DMS79 treated with DMSO at 0.1 percent for 48 hours (cell line): ENCODE data around the gene DDX23.
"Not testable (repeated sequence)": the region's sequence is repeated elsewhere in the genome, so short reads cannot be mapped to it uniquely, and the experiment has no call there.

Experiments
- DNase-seq: peaks from one replicate; lab custom pipeline; 2025; lab: John Stamatoyannopoulos, UW

The DDX23 gene

GRCh38 chr12:48851883-48852733 is at the start of gene DDX23:
DDX23 (minus strand) TSS chr12:48852163; CDS start chr12:48845782, 6,381 bp downstream.
- DNase-seq: peak; percentile 96

- no peak for DNase-seq
Measured at GRCh38 chr12:48901278-48901677, 49.3 kb upstream of the DDX23 start.

GRCh38 chr12:48899651-48900050 is 47.7 kb upstream of the DDX23 start:
- DNase-seq: no peak

- DNase-seq: no peak
Measured at GRCh38 chr12:48894271-48894670, 42.3 kb upstream of the DDX23 start.

- peak; percentile 76 for DNase-seq
Measured at GRCh38 chr12:48890657-48891418, 38.9 kb upstream of the DDX23 start.

GRCh38 chr12:48889679-48890078 is 37.7 kb upstream of the DDX23 start:
- DNase-seq: no peak

- no peak for DNase-seq
Measured at GRCh38 chr12:48883305-48884161, 31.6 kb upstream of the DDX23 start.

- DNase-seq: no peak
Measured at GRCh38 chr12:48882972-48883304, 31.0 kb upstream of the DDX23 start.

- DNase-seq: no peak
Measured at GRCh38 chr12:48882315-48882687, 30.3 kb upstream of the DDX23 start.

- DNase-seq: no peak
Measured at GRCh38 chr12:48881686-48882314, 29.8 kb upstream of the DDX23 start.

- DNase-seq: no peak
Measured at GRCh38 chr12:48880647-48881046, 28.7 kb upstream of the DDX23 start.

GRCh38 chr12:48878548-48878947 is 26.6 kb upstream of the DDX23 start:
- DNase-seq: no peak

GRCh38 chr12:48875944-48876515 is 24.1 kb upstream of the DDX23 start:
- no peak for DNase-seq

- not testable (repeated sequence) for DNase-seq
Measured at GRCh38 chr12:48873534-48873933, 21.6 kb upstream of the DDX23 start.

GRCh38 chr12:48873096-48873495 is 21.1 kb upstream of the DDX23 start:
- DNase-seq: no peak

- DNase-seq: no peak
Measured at GRCh38 chr12:48869191-48869590, 17.2 kb upstream of the DDX23 start.

GRCh38 chr12:48868451-48868850 is 16.5 kb upstream of the DDX23 start:
- DNase-seq: no peak

GRCh38 chr12:48866052-48866711 is 14.2 kb upstream of the DDX23 start:
- DNase-seq: no peak

GRCh38 chr12:48865281-48866051 is 13.5 kb upstream of the DDX23 start, which contains the start of gene RND1:
RND1 (minus strand) TSS chr12:48865870; CDS start chr12:48865767, 103 bp downstream.
- peak; percentile 96 for DNase-seq

- DNase-seq: no peak
Measured at GRCh38 chr12:48863291-48863690, 11.3 kb upstream of the DDX23 start.
